Ishikawa (cell line): Measurements from ENCODE around the gene ANK2.

Experiments
- CREB1 ChIP-seq: IDR thresholded peaks from 2 replicates; pipeline ENCODE4 v1.6.1; 2012; ENCODE audit warnings: low read depth
- EP300 ChIP-seq: IDR thresholded peaks from 2 replicates; pipeline ENCODE4 v1.6.1; 2012; ENCODE audit warnings: borderline replicate concordance
- FOXM1 ChIP-seq: IDR thresholded peaks from 2 replicates; pipeline ENCODE4 v1.6.1; 2012; ENCODE audit warnings: low read depth, borderline replicate concordance
- NFIC ChIP-seq: IDR thresholded peaks from 2 replicates; pipeline ENCODE4 v1.6.1; 2012
- RAD21 ChIP-seq: IDR thresholded peaks from 2 replicates; pipeline ENCODE4 v1.6.1; 2012; ENCODE audit warnings: low read depth
- TAF1 ChIP-seq: IDR thresholded peaks from 2 replicates; pipeline ENCODE4 v1.6.1; 2012; ENCODE audit warnings: low read depth, mild to moderate bottlenecking
- TCF12 ChIP-seq: IDR thresholded peaks from 2 replicates; pipeline ENCODE4 v1.6.1; 2012; ENCODE audit warnings: low read depth
- TEAD4 ChIP-seq: IDR thresholded peaks from 2 replicates; pipeline ENCODE4 v1.6.1; 2012
- ZBTB7A ChIP-seq: IDR thresholded peaks from 2 replicates; pipeline ENCODE4 v1.6.1; 2012; ENCODE audit warnings: low read depth
- TF ChIP-seq, protein P1 (sequence below): IDR thresholded peaks from 2 replicates; pipeline ENCODE4 v1.6.1; 2012; ENCODE audit warnings: low read depth, mild to moderate bottlenecking
- TF ChIP-seq, protein P2 (sequence below): IDR thresholded peaks from 2 replicates; pipeline ENCODE4 v1.6.1; 2012

DNA sequence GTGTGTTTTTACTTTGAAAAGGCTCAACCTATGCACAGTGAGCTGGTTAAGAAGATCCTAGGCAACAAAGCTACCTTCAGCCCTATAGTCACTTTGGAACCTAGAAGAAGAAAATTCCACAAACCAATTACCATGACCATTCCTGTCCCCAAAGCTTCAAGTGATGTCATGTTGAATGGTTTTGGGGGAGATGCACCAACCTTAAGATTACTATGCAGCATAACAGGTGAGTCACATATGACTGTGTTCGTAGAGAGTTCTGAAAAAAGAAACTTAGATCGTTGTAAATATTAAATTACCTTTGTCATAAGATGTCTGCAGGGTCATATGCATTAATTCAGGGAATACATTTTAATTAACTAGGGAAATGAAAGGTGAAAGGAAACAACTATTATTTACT, 287.1 kb downstream of the ANK2 start:
- TF ChIP-seq TAF1 (no peak), RAD21 (no peak), NFIC (no peak), TCF12 (no peak), CREB1 (no peak), FOXM1 (no peak), EP300 (no peak), TEAD4 (no peak), ZBTB7A (no peak)
- TF ChIP-seq, protein P1, sequence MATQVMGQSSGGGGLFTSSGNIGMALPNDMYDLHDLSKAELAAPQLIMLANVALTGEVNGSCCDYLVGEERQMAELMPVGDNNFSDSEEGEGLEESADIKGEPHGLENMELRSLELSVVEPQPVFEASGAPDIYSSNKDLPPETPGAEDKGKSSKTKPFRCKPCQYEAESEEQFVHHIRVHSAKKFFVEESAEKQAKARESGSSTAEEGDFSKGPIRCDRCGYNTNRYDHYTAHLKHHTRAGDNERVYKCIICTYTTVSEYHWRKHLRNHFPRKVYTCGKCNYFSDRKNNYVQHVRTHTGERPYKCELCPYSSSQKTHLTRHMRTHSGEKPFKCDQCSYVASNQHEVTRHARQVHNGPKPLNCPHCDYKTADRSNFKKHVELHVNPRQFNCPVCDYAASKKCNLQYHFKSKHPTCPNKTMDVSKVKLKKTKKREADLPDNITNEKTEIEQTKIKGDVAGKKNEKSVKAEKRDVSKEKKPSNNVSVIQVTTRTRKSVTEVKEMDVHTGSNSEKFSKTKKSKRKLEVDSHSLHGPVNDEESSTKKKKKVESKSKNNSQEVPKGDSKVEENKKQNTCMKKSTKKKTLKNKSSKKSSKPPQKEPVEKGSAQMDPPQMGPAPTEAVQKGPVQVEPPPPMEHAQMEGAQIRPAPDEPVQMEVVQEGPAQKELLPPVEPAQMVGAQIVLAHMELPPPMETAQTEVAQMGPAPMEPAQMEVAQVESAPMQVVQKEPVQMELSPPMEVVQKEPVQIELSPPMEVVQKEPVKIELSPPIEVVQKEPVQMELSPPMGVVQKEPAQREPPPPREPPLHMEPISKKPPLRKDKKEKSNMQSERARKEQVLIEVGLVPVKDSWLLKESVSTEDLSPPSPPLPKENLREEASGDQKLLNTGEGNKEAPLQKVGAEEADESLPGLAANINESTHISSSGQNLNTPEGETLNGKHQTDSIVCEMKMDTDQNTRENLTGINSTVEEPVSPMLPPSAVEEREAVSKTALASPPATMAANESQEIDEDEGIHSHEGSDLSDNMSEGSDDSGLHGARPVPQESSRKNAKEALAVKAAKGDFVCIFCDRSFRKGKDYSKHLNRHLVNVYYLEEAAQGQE = no peak
- TF ChIP-seq, protein P2, sequence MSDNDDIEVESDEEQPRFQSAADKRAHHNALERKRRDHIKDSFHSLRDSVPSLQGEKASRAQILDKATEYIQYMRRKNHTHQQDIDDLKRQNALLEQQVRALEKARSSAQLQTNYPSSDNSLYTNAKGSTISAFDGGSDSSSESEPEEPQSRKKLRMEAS = no peak
